ENCODE data around the gene DPYSL4. TPM values are rescaled to one million over a fixed set of nuclear protein-coding genes. Genes with fewer than 3 reads are reported as not detected.

Gene DPYSL4
- total and polyA plus RNA-seq, 2 of the 4 experiments (the other 2 are of a cell fraction), result 8.1 to 30.5 TPM

GRCh38 chr10:132223156-132223590, 36.4 kb downstream of the DPYSL4 start:
- ChIA-PET CTCF (no interaction called here), POLR2A (ENCODE audit: unreplicated experiment) (no interaction called here)
- no peak overlapping the region for H3K27ac ChIP-seq (ENCODE audit: insufficient read depth, low read length)
- no peak overlapping the region for H2BK120ac ChIP-seq (ENCODE audit: low read depth, low read length)
- no peaks in the 10 kb centered on the region for H3K79me1 ChIP-seq (ENCODE audit: low read depth in 1 of 2, low read length in 2 of 2)
- no TSS peak for BruUV-seq (replicated peaks)
- H3K4me2 ChIP-seq (ENCODE audit: low read depth, low read length), result no peak overlapping the region
- H4K20me1 ChIP-seq (ENCODE audit: insufficient read depth, low read length), result no peaks in the 10 kb centered on the region
- H4K91ac ChIP-seq (ENCODE audit: insufficient read depth, low read depth, low read length), result no peak overlapping the region
- H3K23ac ChIP-seq (ENCODE audit: low read depth, low read length), result no peak overlapping the region
- no peak overlapping the region for H2AK5ac ChIP-seq (ENCODE audit: low read depth, low read length)
- in situ Hi-C loops (cut with MboI; ENCODE audit: low sequenced_read_pairs) (loop anchor here (5.0 to 10.0 kb wide), 3 partner anchors 124 to 412 kb away; no protein-coding TSS in a partner anchor), dilution Hi-C loops (cut with HindIII; ENCODE audit: low sequenced_read_pairs, unreplicated experiment) (no loop called here), intact Hi-C loops (cut with micrococcal nuclease) (loop anchor here (1.0 kb wide), 3 partner anchors 129 to 414 kb away; no protein-coding TSS in a partner anchor)
- H3K4me3 ChIP-seq (ENCODE audit: insufficient read depth, low read depth, low read length), result no peak overlapping the region
- ATAC-seq (ENCODE audit: low read depth), result peak; percentile 99
- no peak overlapping the region for H2BK15ac ChIP-seq (ENCODE audit: low read depth, low read length)
- peak; percentile 31; the same call in 1 of the 2 replicates for TF ChIP-seq USF2 (IDR thresholded peaks at IDR 0.05; ENCODE audit: low read depth, low read length)
- no peak for TF ChIP-seq NFE2L2 (IDR thresholded peaks at IDR 0.05; ENCODE audit: low read depth, low read length)
- TF ChIP-seq MXI1 (IDR thresholded peaks at IDR 0.05; ENCODE audit: borderline replicate concordance, low read depth, low read length), result peak; percentile 61; the same call in 1 of the 2 replicates
- no peak for TF ChIP-seq ELK1 (IDR thresholded peaks at IDR 0.05; ENCODE audit: borderline replicate concordance, low read depth, low read length)
- TF ChIP-seq CHD1 (IDR thresholded peaks at IDR 0.05; ENCODE audit: low read depth, low read length), result no peak
- peak; percentile 99 for TF ChIP-seq RAD21 (IDR thresholded peaks at IDR 0.05; ENCODE audit: low read length)
- TF ChIP-seq RCOR1 (IDR thresholded peaks at IDR 0.05; ENCODE audit: insufficient replicate concordance, low read length), result no peak
- TF ChIP-seq BHLHE40 (IDR thresholded peaks at IDR 0.05; ENCODE audit: low read depth, low read length), result no peak
- no peak for TF ChIP-seq RFX5 (IDR thresholded peaks at IDR 0.05; ENCODE audit: low read depth, low read length)
- peak; percentile 45; the same call in 1 of the 2 replicates for TF ChIP-seq POLR2A (IDR thresholded peaks at IDR 0.05; ENCODE audit: low read depth, low read length)
- TF ChIP-seq CTCF (conservative IDR thresholded peaks at IDR 0.05; ENCODE audit: low read depth, low read length), result peak; percentile 100
- peak; percentile 99 for TF ChIP-seq SMC3 (IDR thresholded peaks at IDR 0.05; ENCODE audit: low read depth, low read length)
- no peak for TF ChIP-seq MAFK (IDR thresholded peaks at IDR 0.05; ENCODE audit: low read depth, low read length)
- TF ChIP-seq CEBPB (IDR thresholded peaks at IDR 0.05; ENCODE audit: low read depth, low read length), result no peak
- TF ChIP-seq FOS (IDR thresholded peaks at IDR 0.05; ENCODE audit: low read depth, low read length), result no peak
- TF ChIP-seq MAZ (IDR thresholded peaks at IDR 0.05; ENCODE audit: borderline replicate concordance, low read depth, low read length), result 0 out of 2 replicates have a peak, but pooled peaks have one; percentile 41
- no peak overlapping the region for H3K56ac ChIP-seq (ENCODE audit: extremely low read depth, insufficient read depth, low read length)
- H2BK20ac ChIP-seq (ENCODE audit: low read depth, low read length), result no peak overlapping the region
- H3K18ac ChIP-seq (ENCODE audit: low read depth, low read length), result no peak overlapping the region
- peak overlapping the region; percentile 85 for H2AFZ ChIP-seq (replicated peaks; ENCODE audit: low read length, poor library complexity)
- no peak overlapping the region for H3K4ac ChIP-seq (ENCODE audit: low read depth, low read length)
- no peaks in the 10 kb centered on the region for H3K4me1 ChIP-seq (ENCODE audit: control insufficient read depth, insufficient read depth, low read length)
- no peaks in the 10 kb centered on the region for H3K9me1 ChIP-seq (ENCODE audit: insufficient read depth, low read length)
- H3K9ac ChIP-seq (ENCODE audit: low read depth, low read length), result no peak overlapping the region
- H2BK5ac ChIP-seq (ENCODE audit: low read depth, low read length, poor library complexity, severe bottlenecking), result no peak overlapping the region
- DNase-seq, result peak; percentile 71
- 58% methylated on average over 12 of the region's 16 CpGs; no CpG with 5 or more reads in 1 of the 2 experiments for WGBS, 2 experiments (ENCODE audit: extremely low coverage in 2 of 2, insufficient read length in 1 of 2)
- no peak overlapping the region for H3K14ac ChIP-seq (replicated peaks; ENCODE audit: low read depth, low read length)
- H4K8ac ChIP-seq (ENCODE audit: low read depth in 2 of 2, low read length in 2 of 2), result no peak overlapping the region
- no peaks in the 10 kb centered on the region for H3K27me3 ChIP-seq (ENCODE audit: control insufficient read depth, insufficient read depth, low read length)
- no peak overlapping the region for H4K5ac ChIP-seq (ENCODE audit: low read depth, low read length)
- H3K9me3 ChIP-seq (ENCODE audit: control insufficient read depth, insufficient read depth, low read length), result no peaks in the 10 kb centered on the region
- H3K36me3 ChIP-seq (ENCODE audit: control insufficient read depth, insufficient read depth, low read length), result no peaks in the 10 kb centered on the region
- H2AK9ac ChIP-seq (replicated peaks; ENCODE audit: low read depth, low read length, poor library complexity), result peak overlapping the region; percentile 67

Measured in IMR-90 (cell line).